K562 (cell line): ENCODE data around the gene SLC19A3. TPM values are rescaled to one million over a fixed set of nuclear protein-coding genes. Genes with fewer than 3 reads are reported as not detected.

Experiments used
- ATAC-seq: fragments of 200-7000 bp; cut with Tn5 transposase; 3 replicates; pipeline ENCODE4 v1.9.1; 2020; ENCODE audit warnings: moderate library complexity
- BruUV-seq: library from RNA; stranded (reverse); fragments of 400-500 nt; replicated peaks from 2 replicates; lab custom pipeline; 2021; lab: Mats Ljungman, UMichigan
- CTCF ChIA-PET: fragments of 300-600 bp; formaldehyde crosslinking; extraction: SDS; loops from one replicate; lab custom pipeline; 2021; ENCODE audit warnings: low intra/inter-chr PET ratio; lab: Yijun Ruan, JAX
- POLR2A ChIA-PET: fragments of 300-600, 350-650 bp; sonication (Branson Sonifier 250); formaldehyde crosslinking; extraction: SDS; loops from one replicate; lab custom pipeline; 2021; ENCODE audit warnings: antibody characterized with exemption, inconsistent platforms; lab: Yijun Ruan, JAX
- DNase-seq, 4 experiments: peaks; one replicate each; pipeline versions ENCODE4 v3.0.0 to v3.0.0-alpha.2; 2011 to 2018; ENCODE audit warnings: low spot score in 3 of 4, mixed read lengths in 3 of 4; ENCODE audit errors: extremely low read depth in 1 of 4
- FAIRE-seq: peaks from 2 replicates; lab custom pipeline; 2011; peaks lifted over from hg19 to GRCh38; lab: Jason Lieb, UNC
- H2AFZ ChIP-seq: 2 replicates; pipeline ENCODE4 v1.6.0; 2011; ENCODE audit warnings: low read depth, low read length, control low read depth, inconsistent platforms
- H3K27ac ChIP-seq: fragments of 200-600 bp; 3 replicates; pipeline ENCODE4 v1.8.0; 2011; ENCODE audit warnings: low read depth, mild to moderate bottlenecking, control low read depth, inconsistent platforms, low read length, moderate library complexity, mixed read lengths; ENCODE audit errors: extremely low read depth
- H3K27me3 ChIP-seq, 2 experiments: fragments of 300-600 bp in 1 of 2; 2 replicates in 1 of 2; 3 replicates in 1 of 2; pipeline versions ENCODE4 v1.6.0 to v1.8.0; 2011; ENCODE audit warnings: inconsistent platforms in 2 of 2, low read length in 2 of 2, mild to moderate bottlenecking in 1 of 2, mixed read lengths in 1 of 2, moderate library complexity in 1 of 2; ENCODE audit not compliant: control insufficient read depth in 2 of 2, insufficient read depth in 2 of 2
- H3K36me3 ChIP-seq: fragments of 300-600 bp; 3 replicates; pipeline ENCODE4 v1.8.0; 2011; ENCODE audit warnings: mild to moderate bottlenecking, low read length, inconsistent platforms; ENCODE audit not compliant: control insufficient read depth, insufficient read depth
- H3K4me1 ChIP-seq, 2 experiments: fragments of 200-600 bp in 1 of 2; replicated peaks in 1 of 2; 2 replicates in 1 of 2; 3 replicates in 1 of 2; pipeline versions ENCODE4 v1.5.1 to v1.8.0; 2011; ENCODE audit warnings: inconsistent platforms in 2 of 2, low read length in 2 of 2, mild to moderate bottlenecking in 1 of 2, mixed read lengths in 1 of 2, moderate library complexity in 1 of 2; ENCODE audit not compliant: control insufficient read depth in 2 of 2, insufficient read depth in 2 of 2
- H3K4me2 ChIP-seq: 2 replicates; pipeline ENCODE4 v1.6.1; 2011; ENCODE audit warnings: low read length, control low read depth, inconsistent platforms, mixed read lengths; ENCODE audit not compliant: insufficient read depth
- H3K4me3 ChIP-seq: fragments of 200-600 bp; sonication (generic), shearing (Covaris generic); 2 replicates; pipeline ENCODE4 v1.5.1; 2016; ENCODE audit warnings: control low read depth, inconsistent platforms
- H3K79me2 ChIP-seq: fragments of 200-600 bp; 3 replicates; pipeline ENCODE4 v1.8.0; 2011; ENCODE audit warnings: low read length, inconsistent platforms; ENCODE audit not compliant: control insufficient read depth, insufficient read depth
- H3K9ac ChIP-seq, 2 experiments: 2 replicates each; pipeline versions ENCODE4 v1.6.0 to v1.6.1; 2011; ENCODE audit warnings: low read depth in 2 of 2, low read length in 2 of 2, control low read depth in 1 of 2, inconsistent platforms in 1 of 2, mild to moderate bottlenecking in 1 of 2, mixed read lengths in 1 of 2; ENCODE audit not compliant: insufficient read depth in 1 of 2
- H3K9me1 ChIP-seq: one replicate; pipeline ENCODE4 v1.6.0; 2011; ENCODE audit warnings: inconsistent platforms, mild to moderate bottlenecking, low read length, moderate library complexity; ENCODE audit not compliant: control insufficient read depth, insufficient read depth
- H3K9me3 ChIP-seq: replicated peaks from 2 replicates; pipeline ENCODE4 v1.5.1; 2011; ENCODE audit warnings: low read depth, low read length, inconsistent platforms; ENCODE audit not compliant: control insufficient read depth, insufficient read depth
- H4K20me1 ChIP-seq: replicated peaks from 2 replicates; pipeline ENCODE4 v1.6.1; 2011; ENCODE audit warnings: low read length, inconsistent platforms, mixed read lengths; ENCODE audit not compliant: control insufficient read depth, insufficient read depth
- CHAMP1 ChIP-seq: fragments of 450-650 bp; IDR thresholded peaks from 2 replicates; pipeline ENCODE4 v1.6.1; 2016; ENCODE audit warnings: mild to moderate bottlenecking
- EGR1 ChIP-seq: fragments of 450-650 bp; conservative IDR thresholded peaks from 2 replicates; pipeline ENCODE4 v1.6.1; 2017; ENCODE audit warnings: mild to moderate bottlenecking
- ETS2 ChIP-seq: IDR thresholded peaks from 2 replicates; pipeline ENCODE4 v1.6.1; 2016; ENCODE audit warnings: borderline replicate concordance, missing genetic modification characterization, mild to moderate bottlenecking, moderate library complexity, missing compliant biosample characterization; ENCODE audit not compliant: poor library complexity, severe bottlenecking
- HDAC8 ChIP-seq: fragments of 450-650 bp; IDR thresholded peaks from 2 replicates; pipeline ENCODE4 v1.6.1; 2016; ENCODE audit warnings: mild to moderate bottlenecking, missing genetic modification characterization, moderate library complexity, missing compliant biosample characterization
- KLF6 ChIP-seq: fragments of 250-450 bp; sonication (Bioruptor Pico); IDR thresholded peaks from 2 replicates; pipeline ENCODE4 v1.4.0; 2020; ENCODE audit warnings: mild to moderate bottlenecking, moderate library complexity, borderline replicate concordance
- MAFF ChIP-seq: IDR thresholded peaks from 2 replicates; pipeline ENCODE4 v1.6.1; 2012; ENCODE audit warnings: low read length, improper control_type of control experiment
- MTA2 ChIP-seq: fragments of 450-650 bp; IDR thresholded peaks from 2 replicates; pipeline ENCODE4 v1.6.1; 2016; ENCODE audit warnings: low read depth
- NCOA2 ChIP-seq, 2 experiments: fragments of 450-650 bp; IDR thresholded peaks; 2 replicates each; pipeline ENCODE4 v1.6.1; 2018; ENCODE audit warnings: mild to moderate bottlenecking in 2 of 2, moderate library complexity in 1 of 2; ENCODE audit not compliant: partially characterized antibody in 2 of 2
- NFXL1 ChIP-seq: fragments of 450-650 bp; formaldehyde crosslinking; IDR thresholded peaks from 2 replicates; pipeline ENCODE4 v1.4.0; 2021; ENCODE audit warnings: mild to moderate bottlenecking
- POLR2H ChIP-seq: IDR thresholded peaks from 2 replicates; pipeline ENCODE4 v1.6.1; 2016; ENCODE audit warnings: missing genetic modification characterization, low read depth, mild to moderate bottlenecking, control low read depth, missing compliant biosample characterization, moderate library complexity
- RBM22 ChIP-seq: fragments of 200-400 bp; formaldehyde crosslinking; IDR thresholded peaks from 2 replicates; pipeline ENCODE4 v1.6.1; 2018; ENCODE audit warnings: low read length, low read depth; ENCODE audit not compliant: poor library complexity, severe bottlenecking
- RBM39 ChIP-seq: fragments of 200-400 bp; formaldehyde crosslinking; optimal IDR thresholded peaks from 2 replicates; pipeline ENCODE3; 2018; ENCODE audit warnings: low read depth, low read length
- ZBTB49 ChIP-seq: sonication (generic); formaldehyde crosslinking; IDR thresholded peaks from 2 replicates; pipeline ENCODE4 v1.8.0; 2022; ENCODE audit warnings: missing genetic modification reagents, mild to moderate bottlenecking, borderline replicate concordance
- ZNF707 ChIP-seq: fragments of 250-450 bp; sonication (Bioruptor Pico); conservative IDR thresholded peaks from 2 replicates; pipeline ENCODE4 v1.8.0; 2022; ENCODE audit warnings: inconsistent platforms, mild to moderate bottlenecking, moderate library complexity
- WGBS: fragments of 100-300 bp; shearing (Covaris generic); methylation state at CpG from one replicate; pipeline ENCODE4 v1.1.6; 2016; ENCODE audit warnings: low coverage, mixed read lengths; ENCODE audit not compliant: insufficient coverage; ENCODE audit errors: missing lambda C conversion rate; 5-methylcytosine and 5-hydroxymethylcytosine counted together
- in situ Hi-C: fragments of 300-500 bp; cut with MboI; formaldehyde crosslinking; loops from 4 replicates; pipeline ENCODE4 v1.15.0; 2018; ENCODE audit warnings: inconsistent platforms, mixed read lengths
- intact Hi-C: fragments of 100-400 bp; cut with micrococcal nuclease; formaldehyde crosslinking; loops from 2 replicates; pipeline ENCODE4 v1.14.2; 2022
- polyA plus RNA-seq, 8 experiments: library from polyadenylated mRNA; depleted of rRNA in 4 of 8; stranded (reverse) in 5 of 8; unstranded in 3 of 8; fragments of >200 nt; fragmentation: Nextera tagmentation in 2 of 8; fragmentation: Illumina TruSeq in 1 of 8; extraction: Ambion mirVana in 2 of 8; extraction: Trizol in 1 of 8; gene quantifications; 2 replicates each; pipeline versions ENCODE4 v1.2.1 to v1.2.3, GENCODE V29; 2011 to 2014; ENCODE audit warnings: inconsistent platforms in 1 of 8, missing spikeins in 1 of 8
- total RNA-seq, 7 experiments: library from RNA; depleted of rRNA in 6 of 7; stranded (reverse); fragments of >200 nt in 6 of 7; fragmentation: Illumina TruSeq in 2 of 7; extraction: Trizol in 2 of 7; gene quantifications; 2 replicates each; pipeline versions ENCODE4 v1.2.1 to v1.2.3, GENCODE V29; 2011 to 2021; ENCODE audit warnings: low replicate concordance in 1 of 7

The SLC19A3 gene
- total and polyA plus RNA-seq, 9 of the 15 experiments (the other 6 are each of a cell fraction or from before 2014, with no cell fraction given), result not detected

GRCh38 chr2:227707390-227707789 is 10.4 kb downstream of the SLC19A3 start:
- in situ Hi-C loops, result no loop called here
- DNase-seq, result no peak
- H3K9me1 ChIP-seq, result no peaks in the 10 kb centered on the region
- ChIA-PET CTCF (no interaction called here), POLR2A (interaction anchor here (0.5 kb wide), 1 partner anchor 1015 kb away, joined by 3 read pairs; no protein-coding TSS in a partner anchor)
- H3K9me3 ChIP-seq, result no peaks in the 10 kb centered on the region
- no peak overlapping the region for H3K4me3 ChIP-seq
- no peak for TF ChIP-seq NFXL1 (CRISPR knock-in tag)
- TF ChIP-seq HDAC8, result no peak
- no peak for TF ChIP-seq POLR2H
- no peak for TF ChIP-seq CHAMP1
- no peak for TF ChIP-seq MAFF
- no peak for TF ChIP-seq ZNF707 (CRISPR knock-in tag)
- no peak for TF ChIP-seq RBM39
- no peak for TF ChIP-seq KLF6
- TF ChIP-seq ETS2 (tag), result no peak
- no peak for TF ChIP-seq EGR1
- TF ChIP-seq NCOA2 (IDR thresholded peaks at IDR 0.05; ENCODE audit: partially characterized antibody in 2 of 2), result no peak
- no peak for TF ChIP-seq ZBTB49 (CRISPR knock-in tag)
- TF ChIP-seq RBM22, result no peak
- no peak for TF ChIP-seq MTA2
- WGBS, result 0% methylated on average over 4 of the region's 6 CpGs
- no peak overlapping the region for H3K4me2 ChIP-seq
- intact Hi-C loops, result no loop called here
- H3K4me1 ChIP-seq, result no peaks in the 10 kb centered on the region
- no peaks in the 10 kb centered on the region for H3K79me2 ChIP-seq
- no TSS peak for BruUV-seq
- H3K27ac ChIP-seq, result no peak overlapping the region
- no peak for ATAC-seq
- H4K20me1 ChIP-seq, result no peaks in the 10 kb centered on the region
- no peak overlapping the region for H2AFZ ChIP-seq
- no peak for FAIRE-seq
- no peaks in the 10 kb centered on the region for H3K36me3 ChIP-seq
- peaks cover 0 to 7% of the 10 kb centered on the region in 2 experiments; a peak in 1 of 5 replicates for H3K27me3 ChIP-seq
- no peak overlapping the region for H3K9ac ChIP-seq
